GM21423 (cell line): Measurements from ENCODE around the gene RBPJ.

Source experiments
- ATAC-seq: cut with Tn5 transposase; IDR thresholded peaks from one replicate; pipeline ENCODE4 v1.9.1; 2021; ENCODE audit warnings: mild to moderate bottlenecking, moderate library complexity; ENCODE audit not compliant: unreplicated experiment

The RBPJ gene

GRCh38 chr4:26412381-26413372 is 91.9 kb downstream of the RBPJ start:
- ATAC-seq: no peak

DNA sequence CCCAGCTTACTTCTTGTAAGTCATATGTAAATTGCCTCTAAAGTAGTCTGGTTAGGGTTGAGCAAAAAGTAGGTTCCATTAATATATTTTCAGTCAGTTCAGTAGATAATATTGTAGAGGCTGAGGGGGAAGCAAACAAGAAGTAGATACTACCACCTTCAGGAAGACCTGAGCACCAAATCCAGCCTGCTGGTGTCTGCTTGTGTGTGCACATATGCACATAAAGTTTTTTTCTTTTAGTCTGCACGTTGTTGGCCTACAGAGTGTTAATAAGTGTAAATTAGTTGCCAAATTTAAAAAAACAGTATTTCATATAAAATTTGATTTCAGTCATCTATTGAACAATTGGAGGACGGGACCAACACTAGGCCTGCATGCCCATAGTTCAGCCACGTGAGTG is 92.8 kb downstream of the RBPJ start:
- ATAC-seq: no peak

DNA sequence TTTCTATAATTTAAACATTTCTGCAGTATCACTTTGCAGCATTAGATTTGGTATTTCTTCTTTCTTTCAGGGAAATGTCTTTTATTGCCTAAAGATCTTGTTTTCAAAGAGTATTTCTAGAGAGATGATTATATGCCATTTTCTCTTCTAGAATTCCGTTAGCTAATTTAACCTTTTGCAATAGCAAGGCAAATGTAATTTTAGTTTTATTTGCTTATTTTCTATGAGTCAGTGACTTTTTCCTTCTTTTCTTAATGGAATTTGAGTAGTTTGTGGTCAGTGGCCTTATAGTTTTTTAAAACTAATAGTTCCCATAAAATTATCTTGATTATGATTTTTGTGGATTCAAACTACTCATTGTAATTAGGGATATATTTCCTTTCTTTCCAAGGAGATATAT is 97.3 kb downstream of the RBPJ start:
- no peak for ATAC-seq

GRCh38 chr4:26418850-26419249 is 98.0 kb downstream of the RBPJ start:
- ATAC-seq: no peak

DNA sequence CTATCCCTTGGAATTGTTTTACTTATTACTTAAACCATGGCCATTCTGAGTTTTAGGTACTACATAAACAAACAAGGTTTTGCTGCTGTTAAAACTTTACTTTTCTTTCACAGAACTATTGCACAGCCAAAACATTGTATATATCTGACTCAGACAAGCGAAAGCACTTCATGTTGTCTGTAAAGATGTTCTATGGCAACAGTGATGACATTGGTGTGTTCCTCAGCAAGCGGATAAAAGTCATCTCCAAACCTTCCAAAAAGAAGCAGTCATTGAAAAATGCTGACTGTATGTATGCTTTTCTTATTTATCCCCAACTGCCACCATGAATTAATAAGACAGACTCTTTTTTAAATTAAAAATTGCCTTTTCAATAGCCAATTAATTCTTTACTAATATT is 99.6 kb downstream of the RBPJ start:
- no peak for ATAC-seq

- ATAC-seq: no peak
Measured at GRCh38 chr4:26420913-26421312, 100.1 kb downstream of the RBPJ start.

DNA sequence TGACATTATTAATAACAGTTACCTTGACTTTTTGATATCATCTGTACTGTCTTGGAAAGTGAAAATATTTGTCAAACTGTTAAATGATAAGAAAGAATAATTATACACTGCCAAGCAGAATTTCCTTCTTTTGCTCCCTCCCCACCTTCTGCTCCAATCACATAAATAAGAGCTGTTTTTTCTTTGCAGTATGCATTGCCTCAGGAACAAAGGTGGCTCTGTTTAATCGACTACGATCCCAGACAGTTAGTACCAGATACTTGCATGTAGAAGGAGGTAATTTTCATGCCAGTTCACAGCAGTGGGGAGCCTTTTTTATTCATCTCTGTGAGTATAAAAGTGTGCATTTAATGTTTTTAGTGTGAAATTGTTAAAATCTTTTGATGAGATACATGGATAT is 103.3 kb downstream of the RBPJ start:
- no peak for ATAC-seq

- no peak for ATAC-seq
Measured at GRCh38 chr4:26424838-26425237, 104.0 kb downstream of the RBPJ start.

GRCh38 chr4:26425953-26426352 is 105.1 kb downstream of the RBPJ start:
- ATAC-seq: no peak

- ATAC-seq: no peak
Measured at GRCh38 chr4:26426892-26427291, 106.1 kb downstream of the RBPJ start.

DNA sequence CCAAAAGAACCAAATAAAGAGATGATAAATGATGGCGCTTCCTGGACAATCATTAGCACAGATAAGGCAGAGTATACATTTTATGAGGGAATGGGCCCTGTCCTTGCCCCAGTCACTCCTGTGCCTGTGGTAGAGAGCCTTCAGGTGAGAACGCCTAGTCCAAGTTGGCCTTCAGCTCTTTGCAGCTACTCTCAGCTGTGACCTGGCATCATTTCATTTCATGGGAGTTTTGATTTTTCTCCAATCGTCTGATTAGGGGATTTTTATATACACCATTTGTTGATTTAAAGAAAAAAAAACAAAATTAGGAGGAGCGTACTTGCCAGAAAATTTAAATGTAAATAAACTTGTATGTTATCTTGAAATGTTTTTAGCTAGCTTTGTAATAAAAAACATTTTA is 109.1 kb downstream of the RBPJ start:
- ATAC-seq: no peak

GRCh38 chr4:26431461-26432180 is 110.8 kb downstream of the RBPJ start:
- no peak for ATAC-seq

GRCh38 chr4:26432419-26432818 is 111.6 kb downstream of the RBPJ start:
- no peak for ATAC-seq

DNA sequence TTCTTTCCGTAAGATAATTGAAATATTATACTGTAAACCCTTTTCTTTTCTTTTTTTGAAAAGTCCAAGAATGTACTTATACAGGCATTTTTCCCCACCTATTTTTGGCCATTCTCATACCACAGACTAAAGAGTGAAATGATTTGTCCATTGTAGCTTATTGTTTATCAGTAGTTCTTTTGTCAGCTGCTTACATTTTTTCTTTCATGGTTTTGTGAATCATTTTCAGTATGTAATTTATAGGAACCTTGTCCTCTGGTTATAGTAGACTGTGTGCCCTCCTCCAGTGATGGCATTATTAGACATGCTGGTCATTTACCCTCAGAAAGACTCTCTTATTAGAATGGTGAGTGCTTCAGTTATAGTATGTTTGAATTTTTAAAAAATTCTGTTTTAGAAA is 112.7 kb downstream of the RBPJ start:
- no peak for ATAC-seq

GRCh38 chr4:26434030-26434639 is 113.3 kb downstream of the RBPJ start:
- ATAC-seq: no peak

DNA sequence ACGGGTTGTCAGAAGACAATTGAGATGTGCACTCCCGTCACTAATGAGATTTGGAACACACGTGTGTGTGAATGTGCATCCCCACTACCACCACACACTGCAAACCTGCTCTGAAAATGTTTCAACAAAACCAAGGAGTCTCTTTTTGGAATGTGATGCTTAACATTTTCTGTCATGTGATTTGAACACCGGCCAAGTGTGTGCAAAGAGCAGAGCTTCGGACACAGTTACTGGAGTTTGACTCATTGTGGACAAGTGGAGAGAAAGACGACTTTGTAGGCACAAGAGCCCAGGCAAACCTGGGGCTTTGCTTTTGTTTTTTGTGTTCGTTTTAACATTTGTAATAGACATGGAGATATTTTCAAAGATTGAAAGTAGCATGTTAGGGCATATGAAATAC is 120.3 kb downstream of the RBPJ start:
- ATAC-seq: no peak

- no peak for ATAC-seq
Measured at GRCh38 chr4:26441771-26442170, 121.0 kb downstream of the RBPJ start.

DNA sequence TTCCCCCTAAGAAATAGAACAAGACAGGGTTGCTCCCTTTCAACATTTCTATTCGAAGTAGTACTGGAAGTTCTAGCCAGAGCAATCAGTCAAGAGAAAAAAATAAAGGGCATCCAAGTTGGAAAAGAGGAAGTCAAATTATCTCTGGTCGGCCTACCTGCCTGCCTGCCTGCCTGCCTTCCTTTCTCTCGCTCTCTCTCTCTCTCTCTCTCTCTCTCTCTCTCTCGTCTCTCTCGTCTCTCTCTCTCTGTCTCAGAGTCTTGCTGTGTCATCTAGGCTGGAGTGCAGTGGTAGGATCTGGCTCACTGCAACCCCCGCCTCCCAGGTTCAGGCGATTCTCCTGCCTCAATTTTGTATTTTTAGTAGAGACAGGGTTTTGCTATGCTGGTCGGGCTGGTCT is 126.6 kb downstream of the RBPJ start:
- ATAC-seq: no peak

DNA sequence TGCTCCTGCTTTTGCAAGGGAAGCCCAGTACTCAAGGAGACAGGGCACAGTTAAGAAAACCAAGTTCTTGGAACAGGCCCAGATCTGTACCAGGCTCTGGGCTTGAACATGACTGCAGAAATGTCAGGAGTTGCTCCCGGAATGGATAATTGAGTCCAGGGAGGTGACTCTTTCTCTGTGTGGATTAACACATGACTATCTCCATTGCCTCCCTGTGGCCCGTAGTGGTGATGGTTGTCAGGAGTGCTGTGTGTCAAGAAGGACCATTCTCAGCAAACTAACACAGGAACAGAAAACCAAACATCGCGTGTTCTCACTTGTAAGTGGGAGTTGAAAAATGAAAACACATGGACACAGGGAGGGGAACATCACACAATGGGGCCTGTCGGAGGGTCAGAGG is 129.6 kb downstream of the RBPJ start:
- ATAC-seq: no peak

DNA sequence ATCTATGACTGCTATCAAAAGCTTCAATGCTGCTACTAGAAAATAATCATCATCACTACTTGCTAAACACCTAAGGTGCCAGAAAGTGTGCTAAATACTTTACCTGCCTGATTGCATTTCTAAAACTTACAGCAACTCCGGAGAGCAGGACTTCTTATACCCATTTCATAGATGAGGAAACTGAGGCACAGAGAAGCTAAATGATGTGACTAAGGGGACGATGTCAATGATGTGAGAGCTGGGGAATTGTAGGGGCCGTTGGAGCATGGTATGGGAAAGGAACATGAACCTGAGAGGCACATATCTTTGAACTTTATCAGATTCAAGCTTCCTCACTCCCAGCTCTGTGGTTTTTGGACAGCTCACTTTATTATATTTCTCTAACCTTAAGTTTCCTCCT is 130.8 kb downstream of the RBPJ start:
- no peak for ATAC-seq
